Right ventricle myocardium inferior (tissue), 1 donor: ENCODE data around the gene CPT1C. TPM values are rescaled to one million over a fixed set of nuclear protein-coding genes. Genes with fewer than 3 reads are reported as not detected.

ENCODE experiments used
- ATAC-seq: fragments of 200-7000 bp; cut with Tn5 transposase; one replicate; pipeline ENCODE4 v1.9.1; 2020; ENCODE audit warnings: mild to moderate bottlenecking, moderate library complexity
- DNase-seq: peaks from one replicate; pipeline ENCODE4 v3.0.0; 2021; ENCODE audit errors: missing footprints
- intact Hi-C: fragments of 100-400 bp; cut with DNase I; formaldehyde crosslinking; loops from one replicate; pipeline ENCODE4 v1.11.0; 2022
- long read RNA-seq: library from polyadenylated mRNA; unstranded; transcript quantifications from one replicate; pipeline ENCODE4 v2.0.0, GENCODE V29; 2021
- total RNA-seq: library from RNA; stranded (reverse); fragmentation: NEBNext Ultra II Directional; extraction: Animal tissue kit (Norgen Biotek cat#: 25700); gene quantifications from one replicate; pipeline ENCODE4 v1.2.1, GENCODE V29; 2021
- donor health status: DM: no; HTN: yes; CAD: no; lungs with severe emphysema.

CPT1C gene
- 2.9 TPM for total RNA-seq
- long read RNA-seq = 0 reads

GRCh38 chr19:49690656-49691242, at the start of gene CPT1C:
Gene CPT1C, plus strand, starts transcription at chr19:49691116. Its CDS starts 1,137 bp downstream, at chr19:49692253.
- intact Hi-C loops = loop anchor here (5.0 kb wide), 1 partner anchor 72 kb away; the partner anchor contains the start of gene TSKS
- ATAC-seq (peak; percentile 83), DNase-seq (peak; percentile 87)

- ATAC-seq (peak; percentile 84), DNase-seq (peak; percentile 100)
- intact Hi-C loops = loop anchor here (2.0 to 5.0 kb wide), 3 partner anchors 35 to 190 kb away; partner anchors contain the start of genes ALDH16A1, PIH1D1, PRMT1 and PRR12
Observed at GRCh38 chr19:49641688-49642491, 49.0 kb upstream of the CPT1C start, which contains the start of gene SCAF1. Gene SCAF1, plus strand, starts transcription at chr19:49642209. Its CDS starts 2,818 bp downstream, at chr19:49645027.

GRCh38 chr19:49642492-49643035, 48.4 kb upstream of the CPT1C start:
- no peak for DNase-seq
- no peak for ATAC-seq
- intact Hi-C loops = loop anchor here (5.0 kb wide), 1 partner anchor 190 kb away; the partner anchor contains the start of genes ALDH16A1 and PIH1D1

DNA sequence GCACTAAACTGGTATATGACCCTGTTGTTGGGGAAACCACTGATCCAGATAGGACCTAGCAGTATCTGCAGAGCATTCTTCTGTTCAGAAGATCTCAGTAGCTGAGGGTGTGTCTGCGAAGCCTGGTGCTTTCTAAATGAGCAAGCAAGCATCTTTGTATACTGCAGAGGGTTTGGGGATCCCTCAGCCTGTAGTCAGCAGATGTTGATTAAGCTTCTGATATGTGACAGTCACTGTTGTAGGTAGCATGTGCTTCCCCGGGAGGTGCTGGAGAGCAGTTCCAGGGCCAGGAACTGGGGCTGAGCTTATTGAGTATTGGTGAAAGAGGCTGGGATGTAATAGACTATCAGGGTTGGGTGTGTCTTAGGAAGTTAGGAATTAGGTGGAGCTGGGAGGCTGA, 47.5 kb upstream of the CPT1C start:
- DNase-seq (no peak), ATAC-seq (no peak)
- intact Hi-C loops = loop anchor here (5.0 kb wide), 1 partner anchor 191 kb away; the partner anchor contains the start of genes ALDH16A1 and PIH1D1

- ATAC-seq = no peak
- intact Hi-C loops = no loop called here
- DNase-seq = peak; percentile 9
Observed at GRCh38 chr19:49645592-49645991, 45.3 kb upstream of the CPT1C start.

- intact Hi-C loops = no loop called here
- ATAC-seq (no peak), DNase-seq (no peak)
Observed at GRCh38 chr19:49645995-49646394, 44.9 kb upstream of the CPT1C start.

DNA sequence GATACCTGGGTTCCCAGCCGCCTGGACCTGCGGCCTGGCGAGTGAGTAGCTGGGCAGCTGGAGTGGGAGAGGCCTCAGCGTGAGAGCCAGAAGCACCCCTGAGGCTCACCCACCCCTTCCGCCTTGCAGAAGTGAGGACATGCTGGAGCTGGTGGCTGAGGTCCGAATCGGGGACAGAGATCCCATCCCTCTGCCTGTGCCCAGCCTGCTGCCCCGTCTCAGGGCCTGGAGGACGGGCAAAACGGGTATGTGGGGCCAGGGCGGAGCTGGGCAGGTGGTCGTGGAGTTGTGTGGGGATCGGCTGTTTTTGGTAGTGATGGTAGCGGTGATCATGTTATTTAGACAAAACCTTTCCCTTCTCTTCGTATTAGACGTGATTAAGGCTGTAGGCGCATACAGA, 44.3 kb upstream of the CPT1C start:
- ATAC-seq (no peak), DNase-seq (no peak)
- intact Hi-C loops = no loop called here

DNA sequence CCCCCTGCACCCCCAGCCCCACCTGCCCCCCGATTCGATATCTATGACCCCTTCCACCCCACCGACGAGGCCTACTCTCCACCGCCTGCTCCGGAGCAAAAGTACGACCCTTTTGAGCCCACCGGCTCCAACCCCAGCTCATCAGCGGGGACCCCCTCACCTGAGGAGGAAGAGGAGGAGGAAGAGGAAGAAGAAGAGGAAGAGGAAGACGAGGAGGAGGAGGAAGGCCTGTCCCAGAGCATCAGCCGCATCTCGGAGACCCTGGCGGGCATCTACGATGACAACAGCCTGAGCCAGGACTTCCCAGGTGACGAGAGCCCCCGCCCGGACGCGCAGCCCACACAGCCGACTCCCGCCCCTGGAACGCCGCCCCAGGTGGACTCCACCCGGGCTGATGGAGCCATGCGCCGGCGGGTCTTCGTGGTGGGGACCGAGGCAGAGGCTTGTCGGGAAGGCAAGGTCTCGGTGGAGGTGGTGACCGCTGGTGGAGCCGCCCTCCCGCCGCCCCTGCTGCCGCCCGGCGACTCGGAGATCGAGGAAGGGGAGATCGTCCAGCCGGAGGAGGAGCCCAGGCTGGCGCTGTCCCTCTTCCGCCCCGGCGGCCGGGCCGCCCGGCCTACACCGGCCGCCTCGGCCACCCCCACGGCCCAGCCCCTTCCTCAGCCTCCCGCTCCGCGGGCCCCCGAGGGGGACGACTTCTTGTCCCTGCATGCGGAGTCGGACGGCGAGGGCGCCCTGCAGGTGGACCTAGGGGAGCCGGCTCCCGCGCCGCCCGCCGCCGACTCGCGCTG, 39.7 kb upstream of the CPT1C start:
- ATAC-seq (no peak), DNase-seq (no peak)
- intact Hi-C loops = no loop called here

GRCh38 chr19:49651820-49652550, 38.9 kb upstream of the CPT1C start:
- ATAC-seq (no peak), DNase-seq (no peak)
- intact Hi-C loops = no loop called here

DNA sequence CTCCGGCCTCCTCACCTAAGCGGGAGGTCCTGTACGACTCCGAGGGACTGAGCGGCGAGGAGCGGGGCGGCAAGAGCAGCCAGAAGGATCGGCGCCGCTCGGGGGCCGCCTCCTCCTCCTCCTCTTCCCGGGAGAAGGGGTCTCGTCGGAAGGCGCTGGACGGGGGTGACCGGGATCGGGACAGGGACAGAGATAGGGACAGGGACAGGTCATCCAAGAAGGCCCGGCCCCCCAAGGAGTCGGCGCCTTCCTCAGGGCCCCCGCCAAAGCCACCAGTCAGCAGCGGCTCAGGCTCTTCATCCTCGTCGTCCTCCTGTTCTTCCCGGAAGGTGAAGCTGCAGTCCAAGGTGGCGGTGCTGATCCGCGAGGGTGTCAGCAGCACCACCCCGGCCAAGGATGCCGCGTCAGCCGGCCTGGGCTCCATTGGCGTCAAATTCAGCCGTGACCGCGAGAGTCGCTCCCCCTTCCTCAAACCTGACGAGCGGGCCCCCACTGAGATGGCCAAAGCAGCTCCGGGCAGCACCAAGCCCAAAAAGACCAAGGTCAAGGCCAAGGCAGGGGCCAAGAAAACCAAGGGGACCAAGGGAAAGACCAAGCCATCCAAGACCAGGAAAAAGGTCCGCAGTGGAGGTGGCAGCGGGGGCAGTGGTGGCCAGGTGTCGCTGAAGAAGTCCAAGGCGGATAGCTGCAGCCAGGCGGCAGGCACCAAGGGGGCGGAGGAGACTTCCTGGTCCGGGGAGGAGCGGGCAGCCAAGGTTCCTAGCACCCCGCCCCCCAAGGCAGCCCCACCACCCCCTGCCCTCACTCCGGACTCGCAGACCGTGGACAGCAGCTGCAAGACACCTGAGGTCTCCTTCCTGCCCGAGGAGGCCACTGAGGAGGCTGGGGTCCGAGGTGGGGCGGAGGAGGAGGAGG, 38.1 kb upstream of the CPT1C start:
- DNase-seq (peak; percentile 21), ATAC-seq (no peak)
- intact Hi-C loops = no loop called here

DNA sequence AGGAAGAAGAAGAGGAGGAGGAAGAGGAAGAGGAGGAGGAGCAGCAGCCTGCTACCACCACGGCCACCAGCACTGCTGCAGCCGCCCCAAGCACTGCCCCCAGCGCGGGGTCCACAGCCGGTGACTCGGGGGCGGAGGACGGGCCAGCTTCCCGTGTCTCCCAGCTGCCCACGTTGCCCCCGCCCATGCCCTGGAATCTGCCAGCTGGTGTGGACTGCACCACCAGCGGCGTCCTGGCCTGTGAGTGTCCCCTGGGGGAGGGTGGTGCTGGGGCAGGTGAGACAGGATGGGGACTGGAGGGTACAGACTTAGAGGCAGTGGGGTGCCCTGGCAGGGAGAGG, 37.5 kb upstream of the CPT1C start:
- intact Hi-C loops = no loop called here
- ATAC-seq (peak; percentile 9), DNase-seq (peak; percentile 21)

- intact Hi-C loops = no loop called here
- no peak for ATAC-seq
- DNase-seq = peak; percentile 31
Observed at GRCh38 chr19:49654581-49654980, 36.3 kb upstream of the CPT1C start.

DNA sequence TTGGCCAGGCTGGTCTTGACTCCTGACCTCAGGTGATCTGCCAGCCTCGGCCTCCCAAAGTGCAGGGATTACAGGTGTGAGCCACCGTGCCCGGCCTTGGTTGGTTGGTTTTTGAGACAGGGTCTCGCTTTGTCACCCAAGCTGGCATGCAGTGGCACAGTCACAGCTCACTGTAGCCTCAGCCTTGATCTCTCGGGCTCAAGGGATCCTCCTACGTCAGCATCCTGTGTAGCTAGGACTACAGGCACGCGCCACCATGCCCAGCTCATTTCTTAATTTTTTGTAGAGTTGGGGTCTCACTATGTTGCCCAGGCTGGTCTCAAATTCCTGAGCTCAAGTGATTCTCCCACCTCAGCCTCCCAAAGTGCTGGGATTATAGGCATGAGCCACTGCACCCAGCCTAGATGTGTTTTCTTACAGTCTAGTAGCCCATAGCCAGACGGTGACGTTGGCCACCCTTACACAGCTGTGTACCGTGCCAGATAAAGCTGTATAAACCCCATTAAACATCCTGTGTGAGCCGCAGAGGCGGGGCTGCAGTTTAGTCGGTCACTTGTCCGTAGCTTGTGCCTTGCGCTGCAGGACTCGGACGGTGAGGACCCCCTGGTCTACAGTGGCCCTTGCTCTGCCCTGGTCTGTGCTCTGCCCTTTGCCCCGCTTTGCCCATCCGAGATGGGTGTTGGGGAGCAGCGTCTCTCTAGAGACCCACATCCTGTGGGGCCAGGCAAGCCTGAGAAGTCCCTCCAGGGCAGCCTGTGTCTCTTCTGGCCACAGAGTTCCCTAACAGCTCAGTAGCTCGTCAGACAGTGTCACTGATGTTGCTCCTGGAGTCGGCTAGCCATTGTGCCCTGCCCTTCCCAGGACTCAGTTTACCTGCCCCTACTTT, 35.1 kb upstream of the CPT1C start:
- ATAC-seq (no peak), DNase-seq (peak; percentile 58)
- intact Hi-C loops = no loop called here

GRCh38 chr19:49656456-49657109, 34.3 kb upstream of the CPT1C start:
- ATAC-seq (no peak), DNase-seq (peak; percentile 51)
- intact Hi-C loops = no loop called here

- no peak for ATAC-seq
- DNase-seq = peak; percentile 3
- intact Hi-C loops = no loop called here
Observed at GRCh38 chr19:49657493-49658138, 33.3 kb upstream of the CPT1C start.
